Measurements from ENCODE around the gene ZNF507.
"Not testable (repeated sequence)": the region's sequence is repeated elsewhere in the genome, so short reads cannot be mapped to it uniquely, and the experiment has no call there.

ZNF507 gene

DNA sequence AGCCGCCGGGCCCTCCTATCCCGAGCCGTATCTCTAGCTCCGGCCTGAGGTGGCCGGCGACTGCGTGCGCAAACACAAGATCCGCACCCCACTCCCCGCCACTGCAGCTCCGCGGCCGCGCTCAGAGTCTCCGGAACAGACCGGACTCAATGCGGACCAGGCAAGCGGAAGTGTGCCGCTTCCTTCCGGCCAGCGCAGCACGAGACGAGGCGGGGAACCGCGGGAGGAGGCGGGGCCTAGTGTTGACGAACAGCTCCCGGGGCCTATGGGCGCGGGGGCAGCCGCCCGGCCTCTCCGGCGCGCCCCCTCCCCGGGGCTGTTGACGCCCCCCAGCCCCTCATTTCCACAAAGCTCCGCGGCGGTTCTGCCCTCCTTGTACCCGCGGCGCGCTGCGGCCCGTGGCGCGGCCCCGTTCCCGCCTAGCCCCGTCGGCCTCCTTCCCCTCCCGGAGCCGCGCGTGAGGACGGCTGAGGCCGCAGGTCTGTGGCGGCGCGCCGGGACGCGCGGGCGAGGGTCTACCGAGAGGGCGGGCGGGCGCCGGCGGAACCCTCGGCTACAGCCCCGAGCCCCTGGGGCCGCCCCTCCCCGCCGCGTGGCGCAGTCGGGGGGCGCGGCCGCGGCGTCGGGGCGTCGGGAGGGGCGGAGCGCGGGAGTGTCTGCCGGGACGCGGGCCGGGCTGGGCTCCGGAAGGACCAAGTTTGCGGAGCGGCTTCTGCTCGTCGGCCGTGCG is 60.2 kb downstream of the ZNF507 start, which contains the start of gene DPY19L3:
Gene DPY19L3, plus strand, starts transcription at position 340 of the 730 bp plus-strand sequence. CDS start 2,484 bp downstream, outside the sequence.
- Histone ChIP-seq H3K36me3 (ENCODE audit: control insufficient read depth, insufficient read depth, low read length) (peaks cover 8% of the 10 kb centered on the region), H3K4me3 (ENCODE audit: low read length) (peak within 1 kb of the TSS; percentile 75), H3K4me1 (ENCODE audit: control insufficient read depth, insufficient read depth, low read length) (peaks cover 24% of the 10 kb centered on the region), H3K9me3 (ENCODE audit: control insufficient read depth, low read length) (no peaks in the 10 kb centered on the region), H3K27me3 (ENCODE audit: control insufficient read depth, insufficient read depth, low read length) (no peaks in the 10 kb centered on the region), H3K9ac (ENCODE audit: low read length) (peak within 1 kb of the TSS; percentile 98)

DNA sequence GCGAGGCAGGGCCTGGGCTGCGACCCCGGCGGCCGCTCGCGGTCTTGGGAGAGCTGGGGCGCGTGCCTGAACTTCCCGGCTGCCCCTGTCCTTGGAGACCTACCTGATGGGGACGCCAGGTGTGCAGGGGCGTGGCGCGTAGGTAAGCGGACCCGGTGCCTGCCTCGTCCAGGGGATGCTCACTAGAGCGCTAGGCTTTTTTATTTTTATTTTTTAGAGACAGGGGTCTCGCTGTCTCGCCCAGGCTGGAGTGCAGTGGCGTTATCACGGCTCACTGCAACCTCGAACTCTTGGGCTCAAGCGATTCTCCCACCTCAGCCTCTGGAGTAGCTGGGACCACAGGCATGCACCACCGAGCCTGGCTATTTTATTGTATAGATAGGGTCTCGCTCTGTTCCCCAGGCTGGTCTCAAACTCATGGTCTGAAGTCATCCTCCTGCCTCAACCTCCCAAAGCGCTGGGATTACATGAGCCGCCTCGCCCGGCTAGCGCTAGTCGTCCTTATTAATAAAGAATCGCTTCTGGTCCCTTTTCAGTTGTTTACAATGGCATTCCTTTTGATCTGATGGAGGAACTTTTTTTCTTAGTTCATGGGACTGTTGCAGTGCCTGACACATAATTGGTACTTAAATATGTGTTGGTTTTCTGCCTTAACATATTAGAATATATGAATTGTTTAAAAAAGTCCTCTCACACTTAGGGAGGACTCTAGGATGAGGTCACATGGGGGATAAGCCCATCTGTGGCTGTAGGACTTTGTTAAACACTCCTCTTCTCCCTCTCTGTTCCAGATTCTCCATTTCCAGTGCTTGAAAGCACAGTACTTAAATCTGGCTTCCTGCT is 61.0 kb downstream of the ZNF507 start:
- Histone ChIP-seq H3K9ac (ENCODE audit: low read length) (peak overlapping the region; percentile 41), H3K4me3 (ENCODE audit: low read length) (no peak overlapping the region), H3K36me3 (ENCODE audit: control insufficient read depth, insufficient read depth, low read length) (peaks cover 8% of the 10 kb centered on the region), H3K9me3 (ENCODE audit: control insufficient read depth, low read length) (no peaks in the 10 kb centered on the region), H3K27me3 (ENCODE audit: control insufficient read depth, insufficient read depth, low read length) (no peaks in the 10 kb centered on the region), H3K4me1 (ENCODE audit: control insufficient read depth, insufficient read depth, low read length) (peaks cover 24% of the 10 kb centered on the region)

DNA sequence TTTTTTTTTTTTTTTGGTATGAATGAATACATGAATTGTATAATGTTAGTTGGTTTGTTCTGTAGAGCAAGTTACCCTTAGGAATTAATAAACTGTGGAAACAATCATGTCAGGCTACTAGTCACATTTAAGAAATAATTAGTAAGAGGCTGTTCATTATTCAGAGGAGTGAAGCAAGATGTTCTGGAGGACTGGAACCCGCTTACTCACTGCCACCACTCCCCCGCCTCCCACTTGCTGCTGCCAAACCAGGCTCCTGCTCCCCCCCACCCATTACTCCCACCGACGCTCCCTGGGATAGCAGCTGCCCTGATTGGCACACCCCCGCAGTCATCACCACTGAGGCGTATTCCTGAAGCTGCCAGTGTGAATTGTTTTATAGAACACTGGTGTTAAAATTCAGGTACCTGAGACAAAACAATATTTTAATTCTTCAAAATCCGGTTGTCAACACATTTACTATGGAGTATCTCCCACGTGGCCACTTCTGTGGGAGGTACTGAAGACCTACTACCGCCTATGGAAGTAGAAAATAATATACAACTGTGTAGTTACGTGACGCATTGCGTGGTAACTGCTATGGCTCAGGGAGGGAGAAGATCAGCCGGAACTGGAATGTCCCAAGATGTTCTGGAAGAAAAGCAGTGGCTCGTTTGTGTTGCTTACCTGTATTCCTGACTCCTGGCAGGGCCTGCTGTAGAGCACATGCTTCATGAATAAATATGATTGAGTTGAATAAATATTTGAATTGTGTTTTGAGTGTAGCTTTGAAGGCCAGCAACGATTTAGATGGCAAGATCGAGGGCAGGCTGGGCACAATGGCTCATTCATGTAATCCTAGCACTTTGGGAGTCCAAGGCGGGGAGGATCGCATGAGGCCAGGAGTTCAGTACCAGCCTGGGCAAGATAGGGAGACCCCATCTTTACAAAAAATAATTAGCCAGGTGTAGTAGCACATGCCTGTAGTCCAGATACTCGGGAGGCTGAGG is 61.9 kb downstream of the ZNF507 start:
- H3K4me1 ChIP-seq (ENCODE audit: control insufficient read depth, insufficient read depth, low read length), result peaks cover 24% of the 10 kb centered on the region
- peak overlapping the region; percentile 41 for H3K9ac ChIP-seq (ENCODE audit: low read length)
- H3K27me3 ChIP-seq (ENCODE audit: control insufficient read depth, insufficient read depth, low read length), result no peaks in the 10 kb centered on the region
- H3K9me3 ChIP-seq (ENCODE audit: control insufficient read depth, low read length), result no peaks in the 10 kb centered on the region
- H3K4me3 ChIP-seq (ENCODE audit: low read length), result no peak overlapping the region
- peaks cover 8% of the 10 kb centered on the region for H3K36me3 ChIP-seq (ENCODE audit: control insufficient read depth, insufficient read depth, low read length)

DNA sequence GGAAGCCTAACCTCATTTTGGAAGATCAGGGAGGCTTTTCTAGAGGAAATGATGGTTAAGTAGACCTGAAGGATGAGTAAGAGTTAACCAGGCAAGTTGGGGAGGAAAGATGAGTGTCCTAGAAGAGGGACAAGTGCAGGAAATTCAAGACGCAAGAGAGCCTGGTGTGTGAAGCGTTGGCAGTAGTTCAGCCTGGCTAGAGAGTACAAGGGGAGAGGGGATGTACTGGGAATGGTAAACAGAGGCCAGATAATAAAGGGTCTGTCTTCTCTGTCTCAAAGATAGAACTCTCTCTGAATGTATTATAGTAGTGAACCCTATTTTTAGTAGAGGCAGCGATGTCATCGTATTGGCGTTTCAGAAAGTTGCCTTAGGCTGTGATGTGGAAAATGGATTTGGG is 69.8 kb downstream of the ZNF507 start:
- Histone ChIP-seq H3K9ac (ENCODE audit: low read length) (no peak overlapping the region), H3K36me3 (ENCODE audit: control insufficient read depth, insufficient read depth, low read length) (no peaks in the 10 kb centered on the region), H3K9me3 (ENCODE audit: control insufficient read depth, low read length) (no peaks in the 10 kb centered on the region), H3K4me3 (ENCODE audit: low read length) (no peak overlapping the region), H3K4me1 (ENCODE audit: control insufficient read depth, insufficient read depth, low read length) (no peaks in the 10 kb centered on the region), H3K27me3 (ENCODE audit: control insufficient read depth, insufficient read depth, low read length) (no peaks in the 10 kb centered on the region)

DNA sequence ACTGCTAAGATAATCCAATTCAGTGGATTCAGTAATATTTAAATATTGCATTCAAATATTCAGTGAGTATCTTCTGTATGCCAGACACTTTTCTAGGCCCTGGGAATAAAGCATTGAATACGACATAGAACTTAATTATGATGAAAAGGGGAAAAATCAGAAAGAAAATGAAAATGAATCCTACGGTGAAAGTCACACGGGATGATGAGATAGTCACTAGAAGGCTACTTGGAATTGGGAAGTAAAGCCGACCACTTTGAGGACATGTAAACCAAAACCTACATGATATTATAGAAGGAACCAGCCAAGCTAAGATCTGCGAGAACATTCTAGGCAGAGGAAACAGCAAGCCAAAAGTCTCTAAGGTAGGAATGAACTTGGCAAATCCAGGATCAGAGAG is 70.3 kb downstream of the ZNF507 start:
- Histone ChIP-seq H3K9me3 (ENCODE audit: control insufficient read depth, low read length) (no peaks in the 10 kb centered on the region), H3K4me1 (ENCODE audit: control insufficient read depth, insufficient read depth, low read length) (no peaks in the 10 kb centered on the region), H3K27me3 (ENCODE audit: control insufficient read depth, insufficient read depth, low read length) (no peaks in the 10 kb centered on the region), H3K36me3 (ENCODE audit: control insufficient read depth, insufficient read depth, low read length) (no peaks in the 10 kb centered on the region), H3K9ac (ENCODE audit: low read length) (no peak overlapping the region), H3K4me3 (ENCODE audit: low read length) (no peak overlapping the region)

DNA sequence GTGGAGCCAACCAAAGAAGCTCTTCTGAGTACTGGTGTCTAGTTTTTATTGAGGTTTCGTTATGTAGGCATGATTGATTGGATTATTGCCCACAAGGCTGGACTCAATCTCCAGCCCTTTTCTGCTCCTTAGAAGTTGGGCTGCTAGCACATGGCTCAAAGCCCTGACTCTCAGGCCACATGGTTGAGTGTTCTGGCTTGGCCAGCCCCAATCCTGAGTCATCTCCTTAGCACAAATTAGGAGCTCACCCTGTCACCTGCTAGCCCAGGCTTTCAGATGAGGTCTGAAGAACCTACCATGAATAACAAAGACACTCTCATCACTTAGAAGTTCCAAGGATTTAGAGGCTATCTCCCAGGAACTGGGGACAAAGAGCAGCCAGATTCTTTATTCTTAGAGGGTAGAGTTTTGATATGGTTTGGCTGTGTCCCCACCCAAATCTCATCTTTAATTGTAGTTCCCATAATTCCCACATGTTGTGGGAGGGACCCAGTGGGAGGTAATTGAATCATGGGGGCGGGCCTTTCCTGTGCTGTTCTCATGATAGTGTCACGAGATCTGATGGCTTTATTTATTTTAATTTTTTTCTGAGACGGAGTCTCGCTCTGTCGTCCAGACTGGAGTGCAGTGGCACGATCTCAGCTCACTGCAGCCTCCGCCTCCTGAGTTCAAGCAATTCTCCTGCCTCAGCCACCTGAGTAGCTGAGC is 71.5 kb downstream of the ZNF507 start:
- H3K27me3 ChIP-seq (ENCODE audit: control insufficient read depth, insufficient read depth, low read length), result no peaks in the 10 kb centered on the region
- no peak overlapping the region for H3K9ac ChIP-seq (ENCODE audit: low read length)
- H3K36me3 ChIP-seq (ENCODE audit: control insufficient read depth, insufficient read depth, low read length), result no peaks in the 10 kb centered on the region
- no peaks in the 10 kb centered on the region for H3K9me3 ChIP-seq (ENCODE audit: control insufficient read depth, low read length)
- H3K4me3 ChIP-seq (ENCODE audit: low read length), result no peak overlapping the region
- H3K4me1 ChIP-seq (ENCODE audit: control insufficient read depth, insufficient read depth, low read length), result no peaks in the 10 kb centered on the region

DNA sequence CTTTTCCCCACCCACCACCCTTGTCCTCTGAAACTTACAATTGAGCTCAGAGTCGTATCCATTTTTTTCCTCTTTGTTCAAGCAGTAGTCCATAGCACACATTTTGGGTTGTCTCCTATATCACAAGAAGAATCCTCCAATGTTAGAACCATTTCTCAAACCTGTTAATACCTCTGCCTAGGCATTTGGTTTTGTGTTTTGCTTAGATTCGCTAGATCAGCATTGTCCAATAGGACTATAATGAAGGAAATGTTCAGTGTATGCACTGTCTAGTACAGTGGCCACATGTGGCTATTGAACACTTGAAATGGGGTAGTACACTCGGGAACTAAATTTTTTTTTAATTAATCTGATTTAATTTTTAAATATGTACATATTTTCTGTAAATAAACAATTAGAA is 72.7 kb downstream of the ZNF507 start:
- no peak overlapping the region for H3K9ac ChIP-seq (ENCODE audit: low read length)

DNA sequence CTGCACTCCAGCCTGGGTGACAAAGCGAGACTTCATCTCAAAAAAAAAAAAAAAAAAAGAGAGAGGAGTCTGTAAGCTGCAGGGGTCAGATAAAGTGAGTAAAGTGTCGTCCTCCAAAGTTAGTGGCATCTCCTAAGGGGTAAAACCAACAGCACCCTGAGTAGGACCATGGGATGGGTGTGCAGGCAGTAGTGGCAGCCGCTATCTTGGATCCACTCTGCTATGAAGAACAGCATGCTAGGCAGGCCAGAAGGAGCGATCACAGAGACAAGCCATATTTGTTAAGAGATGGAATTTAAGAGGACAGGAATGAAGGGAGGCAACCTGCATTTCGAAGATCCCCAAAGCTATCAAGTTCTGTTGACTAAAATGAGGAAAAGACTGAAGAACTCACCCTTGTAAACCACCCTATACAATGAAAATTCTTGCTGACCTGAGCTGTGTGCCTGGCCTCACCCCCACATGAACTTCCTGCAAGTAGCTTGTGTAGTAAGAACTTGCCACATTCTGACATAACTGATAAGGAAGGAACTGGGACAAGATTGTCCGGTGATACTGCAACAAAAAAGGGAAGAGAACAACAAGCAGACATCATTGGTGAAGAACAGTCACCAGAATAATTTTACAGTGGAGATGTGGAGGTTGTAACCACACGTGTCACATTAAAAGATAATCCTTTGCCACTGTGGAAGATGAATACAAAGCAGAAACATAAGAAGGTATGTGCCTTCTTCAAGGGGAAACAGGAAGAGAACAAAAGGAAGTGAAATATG is 76.4 kb downstream of the ZNF507 start:
- H3K36me3 ChIP-seq (ENCODE audit: control insufficient read depth, insufficient read depth, low read length), result no peaks in the 10 kb centered on the region

More for the DNA sequence above, 72.7 kb downstream of the ZNF507 start:
- Histone ChIP-seq H3K4me3 (ENCODE audit: low read length) (no peak overlapping the region), H3K36me3 (ENCODE audit: control insufficient read depth, insufficient read depth, low read length) (no peaks in the 10 kb centered on the region), H3K4me1 (ENCODE audit: control insufficient read depth, insufficient read depth, low read length) (no peaks in the 10 kb centered on the region), H3K9me3 (ENCODE audit: control insufficient read depth, low read length) (no peaks in the 10 kb centered on the region), H3K27me3 (ENCODE audit: control insufficient read depth, insufficient read depth, low read length) (no peaks in the 10 kb centered on the region)

DNA sequence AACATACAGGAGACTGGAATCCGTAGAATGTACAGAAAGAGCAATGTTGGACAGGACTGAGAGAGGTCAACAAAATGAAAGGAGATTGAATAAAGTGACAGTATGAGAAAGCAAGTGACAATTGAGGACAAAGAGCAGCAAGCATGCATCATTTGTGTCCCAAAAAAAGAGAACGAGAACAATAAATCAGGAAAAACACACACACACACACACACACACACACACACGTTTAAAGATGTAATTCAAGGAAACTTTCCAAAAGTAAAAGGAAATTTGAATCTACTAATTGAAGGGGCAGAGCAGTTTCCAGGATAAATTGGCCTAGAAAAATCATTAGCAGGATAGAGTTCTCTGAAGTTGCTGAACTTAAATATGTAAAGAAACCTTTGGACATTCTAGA is 77.0 kb downstream of the ZNF507 start:
- Histone ChIP-seq H3K9ac (ENCODE audit: low read length) (no peak overlapping the region), H3K4me1 (ENCODE audit: control insufficient read depth, insufficient read depth, low read length) (peaks cover 11% of the 10 kb centered on the region), H3K4me3 (ENCODE audit: low read length) (no peak overlapping the region), H3K27me3 (ENCODE audit: control insufficient read depth, insufficient read depth, low read length) (no peaks in the 10 kb centered on the region), H3K9me3 (ENCODE audit: control insufficient read depth, low read length) (no peaks in the 10 kb centered on the region), H3K36me3 (ENCODE audit: control insufficient read depth, insufficient read depth, low read length) (no peaks in the 10 kb centered on the region)

More for the DNA sequence above, 76.4 kb downstream of the ZNF507 start:
- Histone ChIP-seq H3K9me3 (ENCODE audit: control insufficient read depth, low read length) (no peaks in the 10 kb centered on the region), H3K4me1 (ENCODE audit: control insufficient read depth, insufficient read depth, low read length) (peaks cover 10% of the 10 kb centered on the region), H3K4me3 (ENCODE audit: low read length) (no peak overlapping the region), H3K27me3 (ENCODE audit: control insufficient read depth, insufficient read depth, low read length) (no peaks in the 10 kb centered on the region), H3K9ac (ENCODE audit: low read length) (no peak overlapping the region)

DNA sequence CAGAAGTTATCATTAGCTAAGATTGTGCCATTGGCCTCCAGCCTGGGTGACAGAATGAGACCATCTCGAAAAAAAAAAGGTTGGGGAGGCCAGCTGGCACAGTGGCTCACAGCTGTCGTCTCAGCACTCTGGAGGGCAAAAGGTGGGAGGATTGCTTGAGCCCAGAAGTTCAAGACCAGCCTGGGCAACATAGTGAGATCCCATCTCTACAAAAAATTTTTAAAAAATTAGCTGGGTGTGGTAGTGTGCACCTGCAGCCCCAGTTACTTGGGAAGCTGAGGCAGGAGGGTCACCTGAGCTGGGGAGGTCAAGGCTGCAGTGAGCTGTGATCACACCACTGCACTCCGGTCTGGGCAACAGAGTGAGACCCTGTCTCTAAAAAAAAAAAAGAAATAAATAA is 78.5 kb downstream of the ZNF507 start:
- not testable (repeated sequence) for H3K36me3 ChIP-seq (ENCODE audit: control insufficient read depth, insufficient read depth, low read length); H3K9me3 ChIP-seq (ENCODE audit: control insufficient read depth, low read length); H3K27me3 ChIP-seq (ENCODE audit: control insufficient read depth, insufficient read depth, low read length); H3K4me3 ChIP-seq (ENCODE audit: low read length); H3K9ac ChIP-seq (ENCODE audit: low read length)
- H3K4me1 ChIP-seq (ENCODE audit: control insufficient read depth, insufficient read depth, low read length), result peaks cover 11% of the 10 kb centered on the region

Measured in mucosa of stomach (tissue), 1 donor.